KMS-11 (cell line): Measurements from ENCODE around the gene B9D2.

ENCODE experiments used
- H2AFZ ChIP-seq: fragments of 200-600 bp; sonication (generic); 2 replicates; pipeline ENCODE4 v1.6.1; 2016; ENCODE audit warnings: antibody characterized with exemption, mixed run types, low read depth
- H3K27ac ChIP-seq: fragments of 200-600 bp; sonication (generic); 2 replicates; pipeline ENCODE4 v1.6.1; 2016; ENCODE audit warnings: mild to moderate bottlenecking, mixed run types
- H3K27me3 ChIP-seq: fragments of 200-600 bp; sonication (generic); 2 replicates; pipeline ENCODE4 v1.6.1; 2017; ENCODE audit warnings: mild to moderate bottlenecking, low read depth, mixed run types, moderate library complexity; ENCODE audit not compliant: insufficient read depth
- H3K36me3 ChIP-seq: fragments of 200-600 bp; sonication (generic); 2 replicates; pipeline ENCODE4 v1.6.1; 2017; ENCODE audit warnings: mild to moderate bottlenecking, mixed run types; ENCODE audit not compliant: insufficient read depth
- H3K4me1 ChIP-seq: fragments of 200-600 bp; sonication (generic); 2 replicates; pipeline ENCODE4 v1.6.1; 2016; ENCODE audit warnings: mild to moderate bottlenecking, low read depth, mixed run types; ENCODE audit not compliant: poor library complexity, severe bottlenecking
- H3K4me2 ChIP-seq: fragments of 200-600 bp; sonication (generic); 2 replicates; pipeline ENCODE4 v1.7.0; 2016; ENCODE audit warnings: mild to moderate bottlenecking, mixed run types
- H3K4me3 ChIP-seq: fragments of 200-600 bp; sonication (generic); IDR thresholded peaks from 2 replicates; pipeline ENCODE4 v1.6.1; 2017; ENCODE audit warnings: low read depth, low read length, mixed read lengths; ENCODE audit not compliant: insufficient read depth
- H3K79me2 ChIP-seq: fragments of 200-600 bp; sonication (generic); 2 replicates; pipeline ENCODE4 v1.6.1; 2016; ENCODE audit warnings: low read depth, mixed run types; ENCODE audit not compliant: insufficient read depth
- H3K9ac ChIP-seq: fragments of 200-600 bp; sonication (generic); 2 replicates; pipeline ENCODE4 v1.6.1; 2016; ENCODE audit warnings: mild to moderate bottlenecking, mixed run types
- H4K20me1 ChIP-seq: fragments of 200-600 bp; sonication (generic); 2 replicates; pipeline ENCODE4 v1.6.1; 2016; ENCODE audit warnings: mild to moderate bottlenecking, mixed run types; ENCODE audit not compliant: insufficient read depth
- CTCF ChIP-seq: fragments of 200-600 bp; sonication (generic); conservative IDR thresholded peaks from 2 replicates; pipeline ENCODE4 v1.6.1; 2017; ENCODE audit warnings: low read depth, mild to moderate bottlenecking, antibody characterized with exemption, low read length, moderate library complexity, mixed read lengths

B9D2 gene

GRCh38 chr19:41399525-41399924, 35.6 kb upstream of the B9D2 start:
- no peak for TF ChIP-seq CTCF
- H3K4me2 ChIP-seq = no peak overlapping the region; the same call in 1 of the 2 replicates

GRCh38 chr19:41399091-41399490, 35.1 kb upstream of the B9D2 start:
- H4K20me1 ChIP-seq = no peaks in the 10 kb centered on the region
- no peaks in the 10 kb centered on the region for H3K27me3 ChIP-seq
- no peak overlapping the region for H3K27ac ChIP-seq
- no peak for TF ChIP-seq CTCF
- no peaks in the 10 kb centered on the region for H3K36me3 ChIP-seq
- no peak overlapping the region for H2AFZ ChIP-seq
- peaks cover 38% of the 10 kb centered on the region for H3K4me1 ChIP-seq
- H3K4me2 ChIP-seq = peak overlapping the region; percentile 83
- peaks cover 58% of the 10 kb centered on the region for H3K79me2 ChIP-seq
- no peak overlapping the region for H3K4me3 ChIP-seq
- peak overlapping the region; percentile 85; the same call in 1 of the 2 replicates for H3K9ac ChIP-seq

More at GRCh38 chr19:41399525-41399924, 35.6 kb upstream of the B9D2 start:
- no peak overlapping the region for H2AFZ ChIP-seq
- H3K36me3 ChIP-seq = no peaks in the 10 kb centered on the region
- H4K20me1 ChIP-seq = no peaks in the 10 kb centered on the region
- no peaks in the 10 kb centered on the region for H3K27me3 ChIP-seq
- peaks cover 34% of the 10 kb centered on the region for H3K4me1 ChIP-seq
- peaks cover 54% of the 10 kb centered on the region for H3K79me2 ChIP-seq
- no peak overlapping the region for H3K27ac ChIP-seq
- H3K9ac ChIP-seq = no peak overlapping the region
- H3K4me3 ChIP-seq = no peak overlapping the region

- Histone ChIP-seq H3K4me1 (peaks cover 43% of the 10 kb centered on the region), H3K4me3 (no peak overlapping the region), H3K4me2 (peak overlapping the region; percentile 83), H3K79me2 (peaks cover 63% of the 10 kb centered on the region), H3K36me3 (no peaks in the 10 kb centered on the region), H3K9ac (peak overlapping the region; percentile 85; the same call in 1 of the 2 replicates), H4K20me1 (no peaks in the 10 kb centered on the region), H2AFZ (no peak overlapping the region), H3K27me3 (no peaks in the 10 kb centered on the region), H3K27ac (peak overlapping the region; percentile 78; the same call in 1 of the 2 replicates)
- no peak for TF ChIP-seq CTCF
Observed at GRCh38 chr19:41398598-41398997, 34.6 kb upstream of the B9D2 start.

GRCh38 chr19:41398050-41398418, 34.1 kb upstream of the B9D2 start:
- no peak overlapping the region for H3K4me3 ChIP-seq
- H3K4me1 ChIP-seq = peaks cover 43% of the 10 kb centered on the region
- peak overlapping the region; percentile 78 for H3K27ac ChIP-seq
- no peak for TF ChIP-seq CTCF
- H3K4me2 ChIP-seq = peak overlapping the region; percentile 83
- peak overlapping the region; percentile 85 for H3K9ac ChIP-seq
- H3K79me2 ChIP-seq = peaks cover 69% of the 10 kb centered on the region
- no peaks in the 10 kb centered on the region for H3K27me3 ChIP-seq
- H4K20me1 ChIP-seq = no peaks in the 10 kb centered on the region
- H2AFZ ChIP-seq = peak overlapping the region; percentile 50; the same call in 1 of the 2 replicates
- no peaks in the 10 kb centered on the region for H3K36me3 ChIP-seq
